DMS79 treated with DMSO at 0.1 percent for 48 hours (cell line): ENCODE results near the gene TRIM41.
"Not testable (repeated sequence)": the region's sequence is repeated elsewhere in the genome, so short reads cannot be mapped to it uniquely, and the experiment has no call there.

Experiments used
- DNase-seq: peaks from one replicate; lab custom pipeline; 2025; lab: John Stamatoyannopoulos, UW

Gene TRIM41

DNA sequence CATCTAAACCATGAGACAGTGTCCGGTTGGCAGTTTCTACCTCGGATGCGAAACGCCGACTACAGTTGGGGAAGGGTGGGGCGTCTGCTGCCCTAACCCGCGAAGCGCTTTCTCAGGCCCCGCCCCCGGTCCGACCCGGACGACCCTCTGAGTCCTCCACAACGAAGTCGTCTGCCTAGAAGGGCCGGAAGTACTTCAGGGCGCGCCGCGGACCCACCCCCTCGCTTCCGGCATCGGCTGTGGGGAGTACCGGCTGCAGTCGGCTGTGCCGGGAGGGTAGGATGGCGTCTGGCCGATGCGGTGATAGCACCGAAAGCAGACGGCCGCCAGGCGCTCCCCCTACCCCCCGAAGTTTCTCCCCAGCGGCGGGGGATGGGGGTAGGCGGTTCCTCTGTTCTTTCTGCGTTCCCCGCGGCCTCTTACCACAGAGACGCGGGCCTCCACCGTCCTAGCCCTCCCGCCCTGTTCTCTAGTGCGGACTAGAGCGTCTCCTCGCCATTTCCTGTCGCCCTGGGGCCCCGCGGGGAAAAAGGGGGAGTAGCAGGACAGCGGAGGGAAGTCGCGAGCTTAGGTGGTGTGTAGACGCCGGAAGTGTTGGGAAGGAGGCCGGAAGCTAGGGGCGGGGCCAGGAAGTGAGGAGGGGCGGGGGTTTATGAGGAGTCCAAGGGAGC lies at the start of gene TRIM41:
Gene TRIM41 (plus strand): TSS at position 224 of the 671 bp plus-strand sequence. CDS start 719 bp downstream, outside the sequence.
- DNase-seq = no peak

- DNase-seq = no peak
Observed at GRCh38 chr5:181173420-181174342, 49.4 kb upstream of the TRIM41 start.

DNA sequence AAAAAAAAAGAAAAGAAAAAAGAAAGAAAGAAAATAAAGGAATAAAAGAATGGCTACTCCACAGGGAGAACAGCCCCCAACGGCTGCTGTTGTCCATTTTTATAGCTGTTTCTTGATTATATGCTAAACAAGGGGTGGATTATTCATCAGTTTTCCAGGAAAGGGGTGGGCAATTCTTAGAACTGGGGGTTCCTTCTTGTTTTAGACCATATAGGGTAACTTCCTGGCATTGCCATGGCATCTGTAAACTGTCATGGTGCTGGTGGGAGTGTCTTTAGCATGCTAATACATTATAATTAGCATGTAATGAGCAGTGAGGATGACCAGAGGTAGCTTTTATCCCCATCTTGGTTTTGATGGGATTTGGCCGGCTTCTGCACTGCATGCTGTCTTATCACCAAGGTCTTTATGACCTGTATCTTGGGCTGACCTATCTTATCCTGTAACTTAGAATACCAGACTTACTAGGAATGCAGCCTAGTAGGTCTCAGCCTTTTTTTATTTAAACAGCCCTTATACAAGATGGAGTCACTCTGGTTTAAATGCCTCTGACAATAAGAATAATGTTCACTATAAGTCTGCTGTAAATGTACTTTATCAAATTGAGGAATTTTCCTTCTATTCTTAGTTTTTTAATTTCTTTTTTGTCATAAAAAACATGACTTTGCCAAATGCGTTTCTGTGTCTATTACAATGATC lies 46.7 kb upstream of the TRIM41 start:
- no peak for DNase-seq

DNA sequence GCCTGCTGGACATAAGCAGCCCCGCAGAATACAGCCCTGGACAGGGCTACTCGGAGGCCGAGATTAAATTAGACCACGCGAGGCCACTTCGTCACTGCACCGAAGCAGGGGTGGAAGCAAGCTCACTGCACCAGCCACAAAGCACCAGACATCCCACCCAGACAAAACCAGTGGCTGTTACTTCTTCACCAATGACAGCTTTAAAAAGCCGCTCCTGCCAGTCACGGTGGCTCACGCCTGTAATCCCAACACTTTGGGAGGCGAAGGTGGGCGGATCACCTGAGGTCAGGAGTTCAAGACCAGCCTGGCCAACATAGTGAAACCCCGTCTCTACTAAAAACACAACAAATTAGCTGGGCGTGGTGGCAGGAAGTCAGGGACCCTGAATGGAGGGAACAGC lies 45.5 kb upstream of the TRIM41 start:
- DNase-seq = not testable (repeated sequence)

DNA sequence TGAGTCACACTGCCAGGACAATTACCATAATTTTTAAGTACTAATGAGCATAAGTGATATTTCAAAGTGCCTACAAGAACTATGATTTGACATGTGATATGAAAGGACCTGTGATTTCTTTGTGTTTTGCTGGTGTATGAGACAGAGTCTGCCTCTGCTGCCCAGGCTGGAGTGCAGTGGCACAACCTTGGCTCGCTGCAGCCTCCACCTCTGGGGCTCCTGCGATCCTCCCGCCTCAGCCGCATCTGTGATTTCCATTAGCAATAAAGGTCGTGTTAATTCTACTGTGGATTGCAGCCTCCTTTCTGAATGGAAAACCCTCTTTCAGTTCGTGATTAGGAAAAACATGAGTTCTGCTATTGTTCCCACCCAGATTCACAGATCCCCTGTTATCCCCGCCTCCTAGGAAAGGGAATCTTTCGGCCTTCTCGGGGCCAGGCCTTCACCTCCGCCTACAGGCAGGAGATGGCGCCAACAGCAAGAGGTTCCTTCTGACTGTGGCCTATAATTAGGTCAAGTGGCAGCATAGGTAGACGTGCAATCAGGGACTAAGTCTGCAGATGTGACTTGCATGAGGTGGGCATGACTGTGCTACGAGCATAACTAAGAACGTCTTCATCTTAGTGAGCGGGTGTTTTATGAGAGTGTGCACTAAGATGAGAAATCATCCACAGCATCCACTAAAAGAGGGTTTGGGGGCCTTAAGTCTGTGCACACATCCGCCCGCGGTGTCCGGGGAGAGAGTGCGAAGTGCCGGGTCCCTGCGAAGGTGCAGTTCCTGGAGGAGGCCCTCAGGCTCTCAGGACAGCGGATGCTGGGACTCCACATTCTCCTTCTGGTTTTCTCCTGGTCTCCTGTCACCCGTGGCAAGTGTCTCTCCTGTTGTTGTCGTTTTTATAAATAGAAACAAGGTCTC lies 41.2 kb upstream of the TRIM41 start:
- no peak for DNase-seq

DNA sequence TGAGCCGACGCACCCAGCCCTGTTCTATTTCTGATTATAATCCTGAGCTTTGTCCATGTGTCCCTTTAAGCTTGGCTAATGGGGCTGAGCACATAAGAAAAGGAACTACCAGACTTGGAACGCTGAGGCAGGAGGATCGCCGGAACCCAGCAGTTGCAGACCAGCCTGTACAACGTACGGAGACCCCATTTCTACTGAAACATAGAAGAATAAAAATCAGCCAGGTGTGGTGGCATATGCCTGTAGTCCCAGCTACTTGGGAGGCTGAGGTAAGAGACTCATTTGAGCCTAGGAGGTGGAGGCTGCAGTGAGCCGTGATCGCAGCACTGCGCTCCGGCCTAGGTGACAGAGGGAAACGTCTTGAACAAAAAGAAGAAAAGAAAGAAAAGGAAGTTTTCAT lies 40.4 kb upstream of the TRIM41 start:
- no peak for DNase-seq

- no peak for DNase-seq
Observed at GRCh38 chr5:181184845-181185216, 38.2 kb upstream of the TRIM41 start.

GRCh38 chr5:181185560-181185959 lies 37.5 kb upstream of the TRIM41 start:
- DNase-seq = no peak

GRCh38 chr5:181186022-181186421 lies 37.1 kb upstream of the TRIM41 start:
- DNase-seq = no peak

DNA sequence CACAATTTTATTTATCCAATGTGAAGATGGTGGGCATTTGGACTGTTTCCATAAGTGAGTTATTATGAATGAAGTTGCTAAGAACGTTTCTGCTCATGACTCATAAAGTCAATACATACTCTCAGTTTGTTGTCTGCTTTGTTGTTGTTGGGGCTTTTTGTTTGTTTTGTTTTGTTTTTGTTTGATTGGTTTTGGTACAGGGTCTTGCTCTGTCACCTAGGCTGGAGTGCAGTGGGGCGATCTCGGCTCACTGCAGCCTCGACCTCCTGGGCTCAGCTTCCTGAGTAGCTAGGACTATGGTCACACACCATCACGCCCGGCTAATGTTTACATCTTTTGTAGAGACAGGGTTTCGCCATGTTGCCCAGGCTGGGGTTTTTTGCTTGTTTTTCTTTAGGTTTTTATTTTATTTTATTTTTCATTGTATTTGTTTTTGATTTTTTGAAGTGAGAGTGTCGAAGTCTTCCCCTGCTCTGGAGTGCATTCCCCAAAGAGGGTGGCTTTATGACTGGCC lies 36.0 kb upstream of the TRIM41 start:
- no peak for DNase-seq

DNA sequence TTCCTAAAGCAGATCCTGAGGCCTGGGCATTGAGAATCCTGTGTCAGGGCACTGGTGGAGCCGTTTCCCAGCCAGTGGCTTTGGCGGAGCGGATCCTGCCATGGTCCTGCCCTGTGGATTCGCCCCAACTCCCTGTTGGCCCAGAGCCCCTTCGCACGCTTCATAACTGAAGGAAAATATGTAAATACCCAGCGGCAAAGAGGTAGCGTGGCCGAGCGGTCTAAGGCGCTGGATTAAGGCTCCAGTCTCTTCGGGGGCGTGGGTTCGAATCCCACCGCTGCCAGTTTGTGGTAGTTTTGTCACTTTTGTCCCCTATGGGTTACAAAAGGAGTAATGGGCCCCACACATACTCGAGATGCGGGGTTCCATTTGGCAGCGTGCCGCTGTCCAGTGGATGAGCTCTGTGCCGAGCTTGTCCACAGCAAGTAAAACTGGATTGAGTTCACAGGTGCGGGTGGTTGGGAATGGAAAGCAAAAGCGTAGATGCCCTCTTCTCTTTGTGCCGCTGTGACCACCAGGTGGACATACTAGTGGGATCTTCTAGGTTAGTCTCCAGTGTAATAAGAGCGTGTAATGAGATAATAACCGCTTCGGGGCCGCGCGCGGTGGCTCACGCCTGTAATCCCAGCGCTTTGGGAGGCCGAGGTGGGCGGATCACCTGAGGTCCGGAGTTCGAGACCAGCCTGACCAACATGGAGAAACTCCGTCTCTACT lies 35.4 kb upstream of the TRIM41 start:
- DNase-seq = no peak

DNA sequence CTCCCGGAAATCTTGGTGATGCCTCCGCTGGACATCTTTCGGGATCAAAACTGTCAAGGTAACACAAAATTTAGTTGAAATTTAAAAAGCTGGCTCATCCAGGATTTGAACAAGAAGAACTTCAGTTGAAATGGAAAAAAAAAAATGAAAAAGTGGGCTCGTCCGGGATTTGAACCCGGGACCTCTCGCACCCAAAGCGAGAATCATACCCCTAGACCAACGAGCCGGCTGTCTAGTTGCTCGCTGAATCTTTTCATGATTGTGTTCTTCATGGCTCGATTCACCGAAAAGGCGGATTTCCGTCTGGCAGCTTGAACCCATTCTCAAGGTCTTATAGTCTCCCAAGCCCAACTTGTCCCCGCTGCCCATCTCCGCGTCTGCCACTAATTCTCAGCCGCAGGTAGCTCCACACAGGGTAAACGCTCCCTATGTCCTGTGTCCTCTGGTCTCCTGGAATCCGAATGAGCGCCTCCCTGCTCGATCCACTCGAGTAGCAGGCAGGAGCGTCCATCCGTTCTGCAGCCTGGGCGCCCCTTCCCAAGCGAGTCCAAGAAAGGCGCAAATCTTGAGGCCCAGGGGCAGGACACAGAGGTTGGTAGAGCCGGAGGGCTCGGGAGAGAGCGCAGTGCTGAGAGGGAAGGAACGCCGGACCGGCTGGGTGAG lies 34.2 kb upstream of the TRIM41 start:
- DNase-seq = no peak

DNA sequence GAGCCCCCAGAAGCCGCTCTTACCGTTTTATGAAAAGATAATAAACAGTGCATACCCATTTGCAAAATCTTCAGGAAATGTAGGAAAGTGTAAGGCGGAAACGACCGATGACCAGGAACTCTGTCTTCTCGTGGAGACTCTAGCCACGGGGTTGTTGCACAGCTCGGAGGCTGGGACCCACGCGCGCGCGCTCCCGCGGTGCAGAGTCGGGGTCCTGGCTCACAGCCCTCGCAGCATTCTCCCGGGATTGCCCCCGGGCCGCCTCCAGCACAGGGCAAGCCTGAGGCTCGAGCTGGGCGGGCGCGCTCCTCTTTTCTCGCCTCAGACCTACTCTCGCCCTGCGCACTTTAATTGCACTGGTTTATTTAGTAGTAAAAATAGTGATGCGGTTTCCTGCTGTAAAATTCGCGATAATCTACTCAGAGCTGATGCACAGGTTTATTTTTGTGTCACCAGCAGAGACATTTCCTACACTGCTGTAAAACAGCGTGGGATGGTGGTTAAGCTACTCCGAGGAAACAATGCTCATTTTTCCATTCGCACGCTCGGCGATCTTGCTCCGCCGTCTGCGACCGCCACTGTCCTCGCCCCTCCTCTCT lies 33.6 kb upstream of the TRIM41 start:
- no peak for DNase-seq

DNA sequence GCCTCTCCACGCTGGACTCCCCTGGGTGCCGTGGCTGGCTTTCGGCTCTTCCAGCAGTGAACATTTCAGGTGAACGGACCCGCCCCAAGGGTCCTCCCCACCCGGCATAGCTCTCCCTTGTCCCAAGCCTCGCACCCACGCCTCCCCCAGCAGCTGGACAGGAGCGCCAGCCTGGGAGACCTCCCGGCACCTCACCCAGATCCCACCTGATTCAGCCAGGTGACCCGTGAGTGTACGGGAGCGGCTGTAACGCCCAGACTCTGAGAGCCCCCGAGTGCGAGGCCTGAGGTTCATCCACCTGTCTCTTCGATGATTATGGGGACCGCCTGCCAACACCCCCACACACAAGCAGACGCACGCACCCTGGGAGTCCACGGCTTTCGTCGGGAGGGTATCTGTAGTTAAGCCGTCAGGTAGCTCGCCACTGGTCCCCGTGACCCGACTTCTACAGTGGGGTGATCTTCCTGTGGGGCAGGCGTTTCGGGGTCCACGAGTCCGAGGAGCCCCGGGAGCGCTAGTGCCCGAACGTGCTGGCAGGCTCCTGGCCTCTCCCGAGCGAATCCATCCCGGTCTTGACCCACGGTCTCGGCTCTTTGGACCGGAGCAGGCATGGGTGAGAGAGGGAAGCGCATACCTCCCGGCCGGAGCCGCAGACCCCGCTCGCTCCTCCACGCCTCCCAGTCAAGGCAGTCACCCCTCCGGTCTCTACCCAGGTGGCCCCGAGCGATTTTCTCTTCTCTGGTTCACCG lies 32.9 kb upstream of the TRIM41 start:
- DNase-seq = no peak

DNA sequence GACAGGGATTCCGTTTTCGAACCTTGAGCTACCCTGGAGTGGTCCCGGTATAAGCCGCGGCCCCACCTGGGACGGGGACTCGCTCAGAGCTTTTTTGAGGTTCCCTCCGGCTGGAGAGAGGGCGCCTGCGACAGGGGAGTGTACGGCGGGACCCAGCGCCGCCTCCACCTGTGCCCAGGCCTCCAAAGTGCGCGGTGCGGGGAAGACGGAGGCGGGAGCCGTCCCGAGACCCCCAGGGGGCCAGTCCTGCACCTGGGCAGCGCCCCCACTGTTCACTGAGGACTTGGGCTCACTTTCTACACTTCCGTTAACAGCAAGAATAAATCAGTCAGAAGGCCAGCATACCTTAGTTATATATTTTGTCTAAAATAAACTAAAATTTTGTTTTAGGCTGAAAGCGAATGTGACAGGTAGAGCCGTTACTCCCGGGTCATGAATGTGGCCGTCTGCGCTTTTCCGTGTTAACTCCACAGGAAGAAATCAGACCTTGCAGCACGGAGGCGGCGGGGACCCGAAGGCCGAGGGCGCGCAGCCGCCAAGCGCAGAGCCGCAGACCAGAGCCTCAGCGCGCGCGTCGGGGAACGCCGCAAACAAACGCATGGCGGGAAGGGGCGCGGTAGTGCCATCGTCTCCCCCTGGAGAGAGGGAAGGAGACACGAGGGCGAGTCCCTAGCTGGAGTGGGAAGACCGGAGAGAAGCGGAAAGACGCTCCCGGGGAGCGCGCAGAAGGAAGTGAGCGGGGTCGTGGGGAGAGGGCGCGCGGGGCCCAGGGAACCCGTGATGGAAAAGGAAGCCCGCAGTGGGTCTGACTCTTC lies 32.2 kb upstream of the TRIM41 start:
- no peak for DNase-seq

DNA sequence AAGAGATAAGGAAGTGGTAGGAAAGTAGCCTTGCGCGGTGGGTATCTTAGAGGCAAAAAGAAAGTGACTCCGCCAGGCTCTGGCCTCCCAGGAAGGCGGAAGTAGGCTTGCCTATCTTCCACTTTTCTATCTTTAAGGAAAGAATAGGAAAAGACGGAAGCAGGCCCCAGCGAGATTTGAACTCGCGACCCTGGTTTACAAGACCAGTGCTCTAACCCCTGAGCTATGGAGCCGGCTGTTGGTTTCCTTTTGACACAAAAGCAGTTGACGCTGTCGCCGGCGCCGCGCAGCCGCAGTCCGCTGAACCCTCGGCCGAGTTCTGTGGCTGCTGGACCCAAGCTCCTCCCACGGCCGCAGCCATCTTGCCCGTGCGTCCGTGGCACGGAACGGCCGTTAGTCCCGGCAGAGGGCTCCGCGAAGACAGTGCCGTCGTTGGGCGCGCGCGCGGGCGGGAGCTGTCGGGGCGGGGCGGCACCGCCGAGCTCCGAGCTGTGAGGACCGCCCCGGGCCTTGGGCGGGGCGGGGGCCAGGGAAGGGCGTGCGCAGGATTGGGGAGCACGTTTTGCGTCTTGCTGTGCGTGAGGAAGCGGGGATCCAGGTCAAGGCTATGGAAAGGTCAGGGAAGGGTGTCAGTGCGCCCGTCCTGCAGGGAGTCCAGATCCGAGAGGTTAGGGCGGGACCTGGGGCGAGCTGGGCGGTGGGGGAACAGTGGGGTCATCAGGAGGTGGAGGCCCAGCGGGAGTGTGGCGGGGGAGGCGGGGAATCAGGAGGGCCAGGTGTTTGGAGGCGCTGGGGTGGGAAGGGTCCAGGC lies 31.4 kb upstream of the TRIM41 start:
- no peak for DNase-seq

- no peak for DNase-seq
Observed at GRCh38 chr5:181192337-181193046, 30.6 kb upstream of the TRIM41 start.
